SK-N-SH (cell line): Measurements from ENCODE around the gene CCDC192. TPM values are rescaled to one million over a fixed set of nuclear protein-coding genes. Genes with fewer than 3 reads are reported as not detected.

Source experiments
- CTCF ChIA-PET: fragments of 300-600, 350-600 bp; formaldehyde crosslinking; extraction: SDS; loops from one replicate; lab custom pipeline; 2021; lab: Yijun Ruan, JAX
- POLR2A ChIA-PET: fragments of 350-600 bp; sonication (Branson Sonifier 250); formaldehyde crosslinking; extraction: SDS; loops from one replicate; lab custom pipeline; 2020; ENCODE audit warnings: antibody characterized with exemption, inconsistent platforms; lab: Yijun Ruan, JAX
- DNase-seq: peaks from one replicate; pipeline ENCODE4 v3.0.0; 2012
- H2AFZ ChIP-seq: fragments of 200-600 bp; sonication (generic); 2 replicates; pipeline ENCODE4 v1.8.1; 2016; ENCODE audit warnings: antibody characterized with exemption, mild to moderate bottlenecking, low read depth
- H3F3A ChIP-seq: fragments of 200-600 bp; sonication (generic); replicated peaks from 2 replicates; pipeline ENCODE3; 2016; ENCODE audit warnings: antibody characterized with exemption, mild to moderate bottlenecking; ENCODE audit not compliant: insufficient read depth
- H3K27ac ChIP-seq, 2 experiments: fragments of 200-500 bp in 1 of 2; fragments of 200-600 bp in 1 of 2; sonication (Bioruptor generic) in 1 of 2; sonication (generic), shearing (Covaris generic) in 1 of 2; 2 replicates each; pipeline versions ENCODE4 v1.5.1 to v1.6.1; 2014 to 2016; ENCODE audit warnings: low read depth in 2 of 2, inconsistent platforms in 1 of 2, low read length in 1 of 2, mild to moderate bottlenecking in 1 of 2, mixed read lengths in 1 of 2
- H3K27me3 ChIP-seq: fragments of 200-600 bp; sonication (generic), shearing (Covaris generic); 2 replicates; pipeline ENCODE4 v1.6.1; 2016; ENCODE audit warnings: mixed run types; ENCODE audit not compliant: insufficient read depth
- H3K36me3 ChIP-seq, 2 experiments: fragments of 200-500 bp in 1 of 2; fragments of 200-600 bp in 1 of 2; sonication (Bioruptor generic) in 1 of 2; sonication (generic) in 1 of 2; replicated peaks in 1 of 2; 2 replicates each; pipeline versions ENCODE3 to v1.5.1; 2014 to 2016; ENCODE audit warnings: low read length in 1 of 2, mild to moderate bottlenecking in 1 of 2; ENCODE audit not compliant: insufficient read depth in 2 of 2, control insufficient read depth in 1 of 2
- H3K4me1 ChIP-seq, 2 experiments: fragments of 200-500 bp in 1 of 2; fragments of 200-600 bp in 1 of 2; sonication (Bioruptor generic) in 1 of 2; sonication (generic), shearing (Covaris generic) in 1 of 2; 2 replicates each; pipeline versions ENCODE4 v1.5.1 to v1.6.1; 2014 to 2016; ENCODE audit warnings: low read depth in 1 of 2, low read length in 1 of 2, mixed run types in 1 of 2; ENCODE audit not compliant: insufficient read depth in 2 of 2, control insufficient read depth in 1 of 2
- H3K4me2 ChIP-seq: fragments of 200-600 bp; sonication (generic), shearing (Covaris generic); 2 replicates; pipeline ENCODE4 v1.6.1; 2017; ENCODE audit warnings: mixed run types
- H3K4me3 ChIP-seq, 2 experiments: fragments of 200-500 bp in 1 of 2; fragments of 200-600 bp in 1 of 2; sonication (Bioruptor generic) in 1 of 2; sonication (generic), shearing (Covaris generic) in 1 of 2; 2 replicates each; pipeline versions ENCODE4 v1.5.1 to v1.8.1; 2014 to 2016; ENCODE audit warnings: low read depth in 2 of 2, inconsistent platforms in 1 of 2, low read length in 1 of 2, mild to moderate bottlenecking in 1 of 2, mixed read lengths in 1 of 2, moderate library complexity in 1 of 2
- H3K79me2 ChIP-seq: fragments of 200-600 bp; sonication (generic); 2 replicates; pipeline ENCODE4 v1.8.1; 2017; ENCODE audit warnings: mild to moderate bottlenecking; ENCODE audit not compliant: insufficient read depth
- H3K9ac ChIP-seq: fragments of 200-600 bp; sonication (generic); 2 replicates; pipeline ENCODE4 v1.6.1; 2017; ENCODE audit warnings: mixed run types
- H3K9me2 ChIP-seq: fragments of 200-600 bp; sonication (generic); 2 replicates; pipeline ENCODE4 v1.6.1; 2017; ENCODE audit warnings: mixed run types
- H3K9me3 ChIP-seq: fragments of 200-600 bp; sonication (generic); 2 replicates; pipeline ENCODE4 v1.6.1; 2017; ENCODE audit warnings: mixed run types, mild to moderate bottlenecking, moderate library complexity
- H4K20me1 ChIP-seq: fragments of 200-600 bp; sonication (generic); 2 replicates; pipeline ENCODE4 v1.6.1; 2017; ENCODE audit warnings: mild to moderate bottlenecking, mixed run types; ENCODE audit not compliant: insufficient read depth
- ELF1 ChIP-seq: IDR thresholded peaks from 2 replicates; pipeline ENCODE4 v1.4.0; 2012
- FOXJ3 ChIP-seq: sonication (generic); formaldehyde crosslinking; IDR thresholded peaks from 2 replicates; pipeline ENCODE4 v1.5.1; 2020; ENCODE audit warnings: mild to moderate bottlenecking, missing genetic modification reagents
- GATA2 ChIP-seq: sonication (generic); formaldehyde crosslinking; IDR thresholded peaks from 2 replicates; pipeline ENCODE4 v1.5.0; 2020; ENCODE audit warnings: mild to moderate bottlenecking, missing genetic modification reagents
- NRF1 ChIP-seq: IDR thresholded peaks from 2 replicates; pipeline ENCODE4 v1.6.1; 2012; ENCODE audit warnings: low read depth, mild to moderate bottlenecking, low read length
- POLR2AphosphoS5 ChIP-seq: IDR thresholded peaks from 2 replicates; pipeline ENCODE4 v1.6.1; 2012; ENCODE audit warnings: low read depth, low read length
- RAD21 ChIP-seq: IDR thresholded peaks from 2 replicates; pipeline ENCODE4 v1.6.1; 2012; ENCODE audit warnings: mild to moderate bottlenecking, low read length
- RFX5 ChIP-seq: IDR thresholded peaks from 2 replicates; pipeline ENCODE4 v1.6.1; 2012; ENCODE audit warnings: mild to moderate bottlenecking, improper control_type of control experiment, low read length
- YY1 ChIP-seq: IDR thresholded peaks from 2 replicates; pipeline ENCODE4 v1.4.0; 2012; ENCODE audit warnings: low read depth, mild to moderate bottlenecking
- WGBS: methylation state at CpG from one replicate; pipeline ENCODE4 v1.1.6; 2017; ENCODE audit warnings: low lambda C conversion rate; 5-methylcytosine and 5-hydroxymethylcytosine counted together
- polyA plus RNA-seq, 3 experiments: library from polyadenylated mRNA; depleted of rRNA; stranded (reverse); fragments of >200 nt; gene quantifications; 2 replicates each; pipeline ENCODE4 v1.2.3, GENCODE V29; 2012
- TF ChIP-seq, protein P1 (sequence below): IDR thresholded peaks from 2 replicates; pipeline ENCODE4 v1.4.0; 2012; ENCODE audit warnings: low read depth, borderline replicate concordance
- TF ChIP-seq, protein P2 (sequence below): IDR thresholded peaks from 2 replicates; pipeline ENCODE4; 2012
- TF ChIP-seq, protein P3 (sequence below): IDR thresholded peaks from 2 replicates; pipeline ENCODE4 v1.6.1; 2012; ENCODE audit warnings: mild to moderate bottlenecking, low read depth, low read length, moderate library complexity

CCDC192 gene
- polyA plus RNA-seq, 1 of the 3 experiments (the other 2 are of a cell fraction) = not detected

DNA sequence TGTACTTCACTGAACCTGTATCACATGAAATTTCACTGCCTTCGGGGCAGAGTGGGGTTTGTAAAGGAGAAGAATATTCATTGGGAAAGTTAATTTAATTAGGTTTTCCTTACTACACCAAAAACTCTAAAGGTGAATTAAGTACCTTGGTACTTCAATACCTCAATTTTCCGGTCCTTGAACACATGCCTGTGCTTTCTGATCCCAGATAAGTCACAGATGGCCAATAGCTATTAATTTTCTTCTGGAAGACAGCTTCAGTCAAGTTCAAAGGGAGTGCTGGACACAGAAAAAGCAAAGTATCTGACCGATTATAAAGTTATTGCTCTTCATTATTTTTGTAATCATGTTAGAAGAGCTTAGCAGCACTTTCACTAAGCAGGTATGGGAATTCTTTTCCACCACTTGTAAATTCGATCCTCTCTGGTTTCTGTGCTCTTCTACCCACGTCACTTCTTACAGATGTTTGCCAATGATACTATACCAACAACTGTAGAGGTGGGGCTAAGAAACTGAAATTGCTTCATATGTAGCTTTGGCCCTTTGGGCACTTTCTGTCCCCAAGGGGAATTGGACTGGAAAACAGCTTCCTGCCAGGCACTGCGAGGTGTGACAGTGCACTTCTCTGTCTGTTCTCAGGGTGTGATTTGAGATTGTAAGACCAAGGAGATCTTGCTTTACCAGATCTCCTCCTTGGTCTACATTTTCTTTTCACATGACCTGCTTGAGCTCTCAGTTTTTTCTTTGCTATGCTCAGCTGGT is 164.0 kb downstream of the CCDC192 start:
- Histone ChIP-seq H3K4me3 (no peak overlapping the region), H3K9me3 (no peaks in the 10 kb centered on the region), H4K20me1 (no peaks in the 10 kb centered on the region), H3K9ac (no peak overlapping the region), H3K36me3 (no peaks in the 10 kb centered on the region), H3K4me1 (peaks cover 0 to 6% of the 10 kb centered on the region in 2 experiments; a peak in 2 of 4 replicates), H3K27ac (no peak overlapping the region), H2AFZ (no peak overlapping the region), H3K4me2 (no peak overlapping the region), H3K79me2 (no peaks in the 10 kb centered on the region), H3K27me3 (no peaks in the 10 kb centered on the region), H3F3A (no peaks in the 10 kb centered on the region), H3K9me2 (no peaks in the 10 kb centered on the region)
- ChIA-PET POLR2A (no interaction called here), CTCF (interaction anchor here (0.5 to 3.9 kb wide), 4 partner anchors 8 to 335 kb away, joined by 3 to 18 read pairs (median 6); no protein-coding TSS in a partner anchor)
- DNase-seq = no peak
- TF ChIP-seq, protein P1, sequence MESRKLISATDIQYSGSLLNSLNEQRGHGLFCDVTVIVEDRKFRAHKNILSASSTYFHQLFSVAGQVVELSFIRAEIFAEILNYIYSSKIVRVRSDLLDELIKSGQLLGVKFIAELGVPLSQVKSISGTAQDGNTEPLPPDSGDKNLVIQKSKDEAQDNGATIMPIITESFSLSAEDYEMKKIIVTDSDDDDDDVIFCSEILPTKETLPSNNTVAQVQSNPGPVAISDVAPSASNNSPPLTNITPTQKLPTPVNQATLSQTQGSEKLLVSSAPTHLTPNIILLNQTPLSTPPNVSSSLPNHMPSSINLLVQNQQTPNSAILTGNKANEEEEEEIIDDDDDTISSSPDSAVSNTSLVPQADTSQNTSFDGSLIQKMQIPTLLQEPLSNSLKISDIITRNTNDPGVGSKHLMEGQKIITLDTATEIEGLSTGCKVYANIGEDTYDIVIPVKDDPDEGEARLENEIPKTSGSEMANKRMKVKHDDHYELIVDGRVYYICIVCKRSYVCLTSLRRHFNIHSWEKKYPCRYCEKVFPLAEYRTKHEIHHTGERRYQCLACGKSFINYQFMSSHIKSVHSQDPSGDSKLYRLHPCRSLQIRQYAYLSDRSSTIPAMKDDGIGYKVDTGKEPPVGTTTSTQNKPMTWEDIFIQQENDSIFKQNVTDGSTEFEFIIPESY = no peak
- TF ChIP-seq, protein P2, sequence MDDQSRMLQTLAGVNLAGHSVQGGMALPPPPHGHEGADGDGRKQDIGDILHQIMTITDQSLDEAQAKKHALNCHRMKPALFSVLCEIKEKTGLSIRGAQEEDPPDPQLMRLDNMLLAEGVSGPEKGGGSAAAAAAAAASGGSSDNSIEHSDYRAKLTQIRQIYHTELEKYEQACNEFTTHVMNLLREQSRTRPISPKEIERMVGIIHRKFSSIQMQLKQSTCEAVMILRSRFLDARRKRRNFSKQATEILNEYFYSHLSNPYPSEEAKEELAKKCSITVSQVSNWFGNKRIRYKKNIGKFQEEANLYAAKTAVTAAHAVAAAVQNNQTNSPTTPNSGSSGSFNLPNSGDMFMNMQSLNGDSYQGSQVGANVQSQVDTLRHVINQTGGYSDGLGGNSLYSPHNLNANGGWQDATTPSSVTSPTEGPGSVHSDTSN = no peak
- TF ChIP-seq RFX5 (no peak), NRF1 (no peak), GATA2 (no peak), RAD21 (no peak), FOXJ3 (CRISPR knock-in tag) (no peak), ELF1 (no peak), POLR2AphosphoS5 (no peak), YY1 (no peak)
- TF ChIP-seq, protein P3, sequence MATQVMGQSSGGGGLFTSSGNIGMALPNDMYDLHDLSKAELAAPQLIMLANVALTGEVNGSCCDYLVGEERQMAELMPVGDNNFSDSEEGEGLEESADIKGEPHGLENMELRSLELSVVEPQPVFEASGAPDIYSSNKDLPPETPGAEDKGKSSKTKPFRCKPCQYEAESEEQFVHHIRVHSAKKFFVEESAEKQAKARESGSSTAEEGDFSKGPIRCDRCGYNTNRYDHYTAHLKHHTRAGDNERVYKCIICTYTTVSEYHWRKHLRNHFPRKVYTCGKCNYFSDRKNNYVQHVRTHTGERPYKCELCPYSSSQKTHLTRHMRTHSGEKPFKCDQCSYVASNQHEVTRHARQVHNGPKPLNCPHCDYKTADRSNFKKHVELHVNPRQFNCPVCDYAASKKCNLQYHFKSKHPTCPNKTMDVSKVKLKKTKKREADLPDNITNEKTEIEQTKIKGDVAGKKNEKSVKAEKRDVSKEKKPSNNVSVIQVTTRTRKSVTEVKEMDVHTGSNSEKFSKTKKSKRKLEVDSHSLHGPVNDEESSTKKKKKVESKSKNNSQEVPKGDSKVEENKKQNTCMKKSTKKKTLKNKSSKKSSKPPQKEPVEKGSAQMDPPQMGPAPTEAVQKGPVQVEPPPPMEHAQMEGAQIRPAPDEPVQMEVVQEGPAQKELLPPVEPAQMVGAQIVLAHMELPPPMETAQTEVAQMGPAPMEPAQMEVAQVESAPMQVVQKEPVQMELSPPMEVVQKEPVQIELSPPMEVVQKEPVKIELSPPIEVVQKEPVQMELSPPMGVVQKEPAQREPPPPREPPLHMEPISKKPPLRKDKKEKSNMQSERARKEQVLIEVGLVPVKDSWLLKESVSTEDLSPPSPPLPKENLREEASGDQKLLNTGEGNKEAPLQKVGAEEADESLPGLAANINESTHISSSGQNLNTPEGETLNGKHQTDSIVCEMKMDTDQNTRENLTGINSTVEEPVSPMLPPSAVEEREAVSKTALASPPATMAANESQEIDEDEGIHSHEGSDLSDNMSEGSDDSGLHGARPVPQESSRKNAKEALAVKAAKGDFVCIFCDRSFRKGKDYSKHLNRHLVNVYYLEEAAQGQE = no peak
- WGBS = 46% methylated on average over 6 of the region's 6 CpGs
